Type B pancreatic cell (in vitro differentiated cells): ENCODE results near the gene ITGA8. TPM values are rescaled to one million over a fixed set of nuclear protein-coding genes. Genes with fewer than 3 reads are reported as not detected.
"Not testable (repeated sequence)": the region's sequence is repeated elsewhere in the genome, so short reads cannot be mapped to it uniquely, and the experiment has no call there.

Experiments
- DNase-seq: peaks from one replicate; pipeline ENCODE4 v3.0.0; 2021; ENCODE audit warnings: mixed read lengths; ENCODE audit not compliant: unreplicated experiment; ENCODE audit errors: extremely low spot score
- H3K27ac Mint-ChIP-seq: 2 replicates; pipeline ENCODE4 v1.8.0; 2021; ENCODE audit warnings: mild to moderate bottlenecking, mixed read lengths
- H3K27me3 Mint-ChIP-seq: 2 replicates; pipeline ENCODE4 v1.8.0; 2021; ENCODE audit warnings: mixed read lengths
- H3K36me3 Mint-ChIP-seq: 2 replicates; pipeline ENCODE4 v1.8.0; 2021; ENCODE audit warnings: mixed read lengths
- H3K4me1 Mint-ChIP-seq: one replicate; pipeline ENCODE4 v1.8.0; 2021; ENCODE audit warnings: mixed read lengths; ENCODE audit not compliant: unreplicated experiment
- H3K4me3 Mint-ChIP-seq: 2 replicates; pipeline ENCODE4 v1.8.0; 2021; ENCODE audit warnings: mild to moderate bottlenecking, mixed read lengths
- H3K9me3 Mint-ChIP-seq: 2 replicates; pipeline ENCODE4 v1.8.0; 2021; ENCODE audit warnings: mixed read lengths
- CTCF ChIP-seq: fragments of 200-600 bp; sonication (generic); conservative IDR thresholded peaks from 2 replicates; pipeline ENCODE4 v1.5.0; 2021; ENCODE audit warnings: antibody characterized with exemption, mild to moderate bottlenecking
- total RNA-seq: library from RNA; stranded (reverse); gene quantifications from 2 replicates; pipeline ENCODE4 v1.2.1, GENCODE V29; 2021; ENCODE audit warnings: low replicate concordance

ITGA8 gene
- total RNA-seq, 1 donor from 2014 or later, result 10.1 TPM

DNA sequence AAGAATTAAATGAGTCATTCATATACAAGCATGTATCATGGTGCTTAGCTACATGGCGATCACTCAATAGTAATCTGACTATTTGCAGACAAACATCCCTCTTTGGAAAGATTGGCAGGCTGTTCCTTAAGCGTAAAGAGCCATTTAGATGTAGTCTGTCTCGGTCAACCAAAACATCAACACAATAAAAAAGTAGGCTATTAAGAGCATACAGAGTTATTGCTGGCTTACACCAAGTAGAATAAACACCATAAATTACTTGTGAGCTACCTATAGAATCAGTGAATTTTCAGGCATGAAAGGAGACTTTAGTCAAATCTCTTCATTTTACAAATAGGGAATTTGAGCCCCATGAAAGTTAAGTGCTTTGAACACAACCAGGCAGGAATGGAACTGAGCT is 176.9 kb downstream of the ITGA8 start:
- TF ChIP-seq CTCF, result no peak
- no peak overlapping the region for H3K4me3 Mint-ChIP-seq
- peaks cover 12% of the 10 kb centered on the region for H3K9me3 Mint-ChIP-seq
- H3K4me1 Mint-ChIP-seq, result no peaks in the 10 kb centered on the region
- H3K27me3 Mint-ChIP-seq, result no peaks in the 10 kb centered on the region
- peaks cover 4% of the 10 kb centered on the region for H3K36me3 Mint-ChIP-seq
- no peak for DNase-seq
- no peak overlapping the region for H3K27ac Mint-ChIP-seq

DNA sequence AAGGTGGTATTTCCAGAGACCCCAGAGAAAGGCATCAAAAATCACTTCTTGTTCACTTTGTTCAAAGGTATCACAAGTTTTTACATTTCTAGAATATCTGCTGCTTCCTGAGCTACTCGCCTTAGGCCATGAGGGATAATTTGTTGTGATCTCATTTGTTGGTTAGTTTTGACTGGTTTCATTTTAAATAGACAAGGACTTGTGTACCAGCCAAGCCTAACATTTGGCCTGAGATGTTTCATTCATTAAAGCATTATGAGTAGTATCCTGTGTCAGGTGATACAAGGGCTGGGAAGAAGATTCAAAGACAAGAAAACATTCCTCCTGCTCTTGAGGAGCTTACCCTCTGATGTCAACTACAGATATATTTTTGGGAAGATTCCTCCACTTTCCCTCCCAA is 178.3 kb downstream of the ITGA8 start:
- Mint-ChIP-seq H3K4me1 (no peaks in the 10 kb centered on the region), H3K4me3 (no peak overlapping the region), H3K27ac (no peak overlapping the region), H3K36me3 (peaks cover 4% of the 10 kb centered on the region), H3K27me3 (no peaks in the 10 kb centered on the region), H3K9me3 (peaks cover 12% of the 10 kb centered on the region)
- TF ChIP-seq CTCF, result no peak
- no peak for DNase-seq

DNA sequence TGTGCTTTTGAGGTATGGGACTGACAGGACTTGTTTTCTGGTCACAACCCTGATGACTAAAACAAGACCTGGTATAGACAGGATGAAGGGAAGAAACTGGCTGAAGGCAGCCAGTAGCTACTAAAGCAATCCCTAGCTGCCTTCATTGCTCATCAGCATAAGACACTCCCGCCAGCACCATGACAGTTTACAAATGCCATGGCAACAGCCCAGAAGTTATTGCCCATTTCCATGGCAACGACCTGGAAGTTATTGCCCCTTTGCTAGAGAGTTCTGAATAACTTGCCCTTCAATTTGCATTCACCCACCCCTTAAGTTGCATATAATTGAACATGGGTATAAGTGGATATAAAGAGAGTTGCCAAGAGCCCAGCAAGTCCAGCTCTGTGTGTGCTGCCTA is 179.0 kb downstream of the ITGA8 start:
- H3K36me3 Mint-ChIP-seq, result peaks cover 4% of the 10 kb centered on the region
- no peak for TF ChIP-seq CTCF
- no peaks in the 10 kb centered on the region for H3K27me3 Mint-ChIP-seq
- H3K4me1 Mint-ChIP-seq, result no peaks in the 10 kb centered on the region
- no peak overlapping the region for H3K27ac Mint-ChIP-seq
- peaks cover 12% of the 10 kb centered on the region for H3K9me3 Mint-ChIP-seq
- DNase-seq, result no peak
- H3K4me3 Mint-ChIP-seq, result no peak overlapping the region

DNA sequence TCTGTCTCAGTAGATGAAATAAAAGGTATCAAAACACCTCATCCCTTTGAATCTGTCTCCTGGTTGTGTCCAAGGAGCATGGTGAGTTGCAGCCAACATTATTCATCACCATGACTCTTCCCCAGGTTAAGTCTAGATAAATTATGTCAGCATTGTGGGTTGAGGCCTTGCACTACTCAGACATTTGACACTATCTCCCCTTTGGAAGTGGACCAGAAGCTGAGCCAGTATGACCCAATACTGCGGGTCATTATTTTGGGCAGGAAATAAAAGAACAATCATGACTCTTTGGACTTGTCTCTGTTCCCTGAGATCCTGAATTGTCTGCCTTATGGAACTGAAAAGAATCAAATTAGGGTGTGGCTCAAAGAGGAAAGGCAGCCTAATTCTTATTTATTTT is 180.5 kb downstream of the ITGA8 start:
- Mint-ChIP-seq H3K36me3 (peaks cover 4% of the 10 kb centered on the region), H3K27ac (no peak overlapping the region), H3K4me1 (no peaks in the 10 kb centered on the region), H3K4me3 (no peak overlapping the region), H3K27me3 (no peaks in the 10 kb centered on the region), H3K9me3 (peaks cover 8% of the 10 kb centered on the region)
- DNase-seq, result no peak
- no peak for TF ChIP-seq CTCF

GRCh38 chr10:15534928-15535538 is 184.7 kb downstream of the ITGA8 start:
- H3K27me3 Mint-ChIP-seq, H3K27ac Mint-ChIP-seq, DNase-seq, H3K36me3 Mint-ChIP-seq, H3K9me3 Mint-ChIP-seq, H3K4me1 Mint-ChIP-seq, H3K4me3 Mint-ChIP-seq: not testable (repeated sequence)

GRCh38 chr10:15531927-15532722 is 187.6 kb downstream of the ITGA8 start:
- Mint-ChIP-seq H3K27ac (no peak overlapping the region), H3K9me3 (peaks cover 4% of the 10 kb centered on the region), H3K4me3 (no peak overlapping the region), H3K27me3 (peaks cover 6% of the 10 kb centered on the region), H3K36me3 (no peaks in the 10 kb centered on the region), H3K4me1 (peaks cover 3% of the 10 kb centered on the region)
- no peak for TF ChIP-seq CTCF
- DNase-seq, result no peak
